KMS-11 (cell line): ENCODE data around the gene C1orf35.
A peak's percentile ranks its signal among the peaks of the same experiment; 100 is the strongest.
"Not testable (repeated sequence)": the region's sequence is repeated elsewhere in the genome, so short reads cannot be mapped to it uniquely, and the experiment has no call there.

ENCODE experiments used
- H2AFZ ChIP-seq: fragments of 200-600 bp; sonication (generic); 2 replicates; pipeline ENCODE4 v1.6.1; 2016; ENCODE audit warnings: antibody characterized with exemption, mixed run types, low read depth
- H3K27ac ChIP-seq: fragments of 200-600 bp; sonication (generic); 2 replicates; pipeline ENCODE4 v1.6.1; 2016; ENCODE audit warnings: mild to moderate bottlenecking, mixed run types
- H3K27me3 ChIP-seq: fragments of 200-600 bp; sonication (generic); 2 replicates; pipeline ENCODE4 v1.6.1; 2017; ENCODE audit warnings: mild to moderate bottlenecking, low read depth, mixed run types, moderate library complexity; ENCODE audit not compliant: insufficient read depth
- H3K36me3 ChIP-seq: fragments of 200-600 bp; sonication (generic); 2 replicates; pipeline ENCODE4 v1.6.1; 2017; ENCODE audit warnings: mild to moderate bottlenecking, mixed run types; ENCODE audit not compliant: insufficient read depth
- H3K4me1 ChIP-seq: fragments of 200-600 bp; sonication (generic); 2 replicates; pipeline ENCODE4 v1.6.1; 2016; ENCODE audit warnings: mild to moderate bottlenecking, low read depth, mixed run types; ENCODE audit not compliant: poor library complexity, severe bottlenecking
- H3K4me2 ChIP-seq: fragments of 200-600 bp; sonication (generic); 2 replicates; pipeline ENCODE4 v1.7.0; 2016; ENCODE audit warnings: mild to moderate bottlenecking, mixed run types
- H3K4me3 ChIP-seq: fragments of 200-600 bp; sonication (generic); IDR thresholded peaks from 2 replicates; pipeline ENCODE4 v1.6.1; 2017; ENCODE audit warnings: low read depth, low read length, mixed read lengths; ENCODE audit not compliant: insufficient read depth
- H3K79me2 ChIP-seq: fragments of 200-600 bp; sonication (generic); 2 replicates; pipeline ENCODE4 v1.6.1; 2016; ENCODE audit warnings: low read depth, mixed run types; ENCODE audit not compliant: insufficient read depth
- H3K9ac ChIP-seq: fragments of 200-600 bp; sonication (generic); 2 replicates; pipeline ENCODE4 v1.6.1; 2016; ENCODE audit warnings: mild to moderate bottlenecking, mixed run types
- H4K20me1 ChIP-seq: fragments of 200-600 bp; sonication (generic); 2 replicates; pipeline ENCODE4 v1.6.1; 2016; ENCODE audit warnings: mild to moderate bottlenecking, mixed run types; ENCODE audit not compliant: insufficient read depth
- CTCF ChIP-seq: fragments of 200-600 bp; sonication (generic); conservative IDR thresholded peaks from 2 replicates; pipeline ENCODE4 v1.6.1; 2017; ENCODE audit warnings: low read depth, mild to moderate bottlenecking, antibody characterized with exemption, low read length, moderate library complexity, mixed read lengths

C1orf35 gene

GRCh38 chr1:228114827-228115226 is 11.7 kb upstream of the C1orf35 start:
- Histone ChIP-seq H3K79me2 (no peaks in the 10 kb centered on the region), H3K27ac (no peak overlapping the region), H3K36me3 (no peaks in the 10 kb centered on the region), H2AFZ (no peak overlapping the region), H3K4me3 (no peak overlapping the region), H4K20me1 (no peaks in the 10 kb centered on the region), H3K9ac (no peak overlapping the region), H3K4me1 (peaks cover 30% of the 10 kb centered on the region), H3K27me3 (no peaks in the 10 kb centered on the region), H3K4me2 (no peak overlapping the region)
- TF ChIP-seq CTCF, result no peak

- Histone ChIP-seq H4K20me1 (no peaks in the 10 kb centered on the region), H3K27ac (peak overlapping the region; percentile 34), H3K9ac (peak overlapping the region; percentile 12; the same call in 1 of the 2 replicates), H3K4me2 (peak overlapping the region; percentile 84), H2AFZ (peak overlapping the region; percentile 30; the same call in 1 of the 2 replicates), H3K4me3 (no peak overlapping the region), H3K79me2 (peaks cover 15% of the 10 kb centered on the region; the same call in 1 of the 2 replicates), H3K36me3 (no peaks in the 10 kb centered on the region), H3K4me1 (peaks cover 39% of the 10 kb centered on the region), H3K27me3 (no peaks in the 10 kb centered on the region)
- no peak for TF ChIP-seq CTCF
Observed at GRCh38 chr1:228112617-228113016, 9.5 kb upstream of the C1orf35 start.

GRCh38 chr1:228112167-228112566 is 9.0 kb upstream of the C1orf35 start:
- H3K27ac ChIP-seq, result peak overlapping the region; percentile 34
- H4K20me1 ChIP-seq, result no peaks in the 10 kb centered on the region
- no peak for TF ChIP-seq CTCF
- peaks cover 39% of the 10 kb centered on the region for H3K4me1 ChIP-seq
- H3K9ac ChIP-seq, result peak overlapping the region; percentile 12; the same call in 1 of the 2 replicates
- H3K4me3 ChIP-seq, result no peak overlapping the region
- H3K4me2 ChIP-seq, result peak overlapping the region; percentile 84
- peak overlapping the region; percentile 30 for H2AFZ ChIP-seq
- H3K27me3 ChIP-seq, result no peaks in the 10 kb centered on the region
- no peaks in the 10 kb centered on the region for H3K36me3 ChIP-seq
- peaks cover 15% of the 10 kb centered on the region; the same call in 1 of the 2 replicates for H3K79me2 ChIP-seq

- H3K36me3 ChIP-seq, H3K9ac ChIP-seq: not testable (repeated sequence)
Observed at GRCh38 chr1:228111315-228111714, 8.2 kb upstream of the C1orf35 start.

GRCh38 chr1:228110556-228110955 is 7.4 kb upstream of the C1orf35 start:
- H3K27ac ChIP-seq, result no peak overlapping the region
- no peaks in the 10 kb centered on the region for H3K27me3 ChIP-seq
- no peak for TF ChIP-seq CTCF
- no peaks in the 10 kb centered on the region for H4K20me1 ChIP-seq
- H3K4me3 ChIP-seq, result peak overlapping the region; percentile 9
- H2AFZ ChIP-seq, result no peak overlapping the region
- peak overlapping the region; percentile 74; the same call in 1 of the 2 replicates for H3K4me2 ChIP-seq
- H3K36me3 ChIP-seq, result no peaks in the 10 kb centered on the region; the same call in 1 of the 2 replicates
- H3K79me2 ChIP-seq, result peaks cover 15% of the 10 kb centered on the region; the same call in 1 of the 2 replicates
- peaks cover 39% of the 10 kb centered on the region for H3K4me1 ChIP-seq
- H3K9ac ChIP-seq, result no peak overlapping the region

More at GRCh38 chr1:228111315-228111714, 8.2 kb upstream of the C1orf35 start:
- not testable (repeated sequence) for H2AFZ ChIP-seq, H4K20me1 ChIP-seq, H3K27me3 ChIP-seq, H3K4me3 ChIP-seq, H3K27ac ChIP-seq
- Histone ChIP-seq H3K4me2 (peak overlapping the region; percentile 84), H3K79me2 (peaks cover 15% of the 10 kb centered on the region; the same call in 1 of the 2 replicates), H3K4me1 (peaks cover 39% of the 10 kb centered on the region)
